AG10803 (cell line): ENCODE data around the gene ZDHHC4.
"Not testable (repeated sequence)": the region's sequence is repeated elsewhere in the genome, so short reads cannot be mapped to it uniquely, and the experiment has no call there.

Source experiments
- DNase-seq: peaks from one replicate; pipeline ENCODE4 v3.0.0; 2010; ENCODE audit warnings: low read depth
- H3K4me3 ChIP-seq: 2 replicates; pipeline ENCODE4 v1.5.1; 2011; ENCODE audit warnings: mild to moderate bottlenecking, low read length, control low read depth
- TF ChIP-seq, protein P1 (sequence below): conservative IDR thresholded peaks from 2 replicates; pipeline ENCODE4 v1.5.1; 2011; ENCODE audit warnings: mild to moderate bottlenecking, low read length, control low read depth, inconsistent platforms

The ZDHHC4 gene

DNA sequence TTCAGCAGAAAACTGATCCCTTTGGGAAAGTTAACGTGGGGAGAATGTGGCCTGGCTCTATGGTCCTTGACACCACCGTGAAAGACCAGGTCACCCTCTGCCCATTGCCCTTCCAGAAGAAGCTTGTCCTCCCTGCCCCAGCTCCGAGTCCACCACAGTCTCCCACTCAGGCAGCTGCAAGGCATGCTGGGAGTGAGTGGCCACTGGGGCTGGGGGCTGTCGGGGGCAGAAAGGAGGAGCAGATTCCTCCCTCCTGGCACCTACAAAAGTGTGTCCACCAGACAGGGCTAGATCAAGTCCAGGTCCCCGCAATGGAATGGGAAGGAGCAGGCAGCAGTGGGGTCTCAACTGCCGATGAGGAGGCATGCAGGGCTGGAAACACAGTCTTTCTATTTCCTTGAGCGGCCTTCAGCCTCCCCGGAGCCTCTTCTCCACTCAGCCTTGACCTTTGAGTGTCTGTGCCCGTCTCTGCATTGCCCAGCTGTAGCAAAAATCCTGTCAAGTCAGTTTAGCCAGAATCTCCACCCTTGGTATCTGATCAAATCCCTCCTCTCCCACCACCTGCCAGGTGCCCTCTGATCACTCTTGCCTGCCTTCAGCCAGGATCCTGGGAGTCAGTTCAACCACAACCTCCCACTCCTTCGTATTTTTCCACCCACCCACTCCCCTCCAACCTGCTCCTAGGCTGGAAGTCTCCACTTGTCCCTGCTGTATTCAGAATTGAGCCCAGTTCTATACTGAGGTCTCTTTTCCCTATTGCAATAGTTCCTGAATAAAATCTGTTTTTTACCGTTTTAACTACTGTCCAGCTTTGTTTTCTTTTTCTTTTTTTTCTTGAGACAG, 53.0 kb downstream of the ZDHHC4 start:
- no peak for DNase-seq
- H3K4me3 ChIP-seq, result no peak overlapping the region
- TF ChIP-seq, protein P1, sequence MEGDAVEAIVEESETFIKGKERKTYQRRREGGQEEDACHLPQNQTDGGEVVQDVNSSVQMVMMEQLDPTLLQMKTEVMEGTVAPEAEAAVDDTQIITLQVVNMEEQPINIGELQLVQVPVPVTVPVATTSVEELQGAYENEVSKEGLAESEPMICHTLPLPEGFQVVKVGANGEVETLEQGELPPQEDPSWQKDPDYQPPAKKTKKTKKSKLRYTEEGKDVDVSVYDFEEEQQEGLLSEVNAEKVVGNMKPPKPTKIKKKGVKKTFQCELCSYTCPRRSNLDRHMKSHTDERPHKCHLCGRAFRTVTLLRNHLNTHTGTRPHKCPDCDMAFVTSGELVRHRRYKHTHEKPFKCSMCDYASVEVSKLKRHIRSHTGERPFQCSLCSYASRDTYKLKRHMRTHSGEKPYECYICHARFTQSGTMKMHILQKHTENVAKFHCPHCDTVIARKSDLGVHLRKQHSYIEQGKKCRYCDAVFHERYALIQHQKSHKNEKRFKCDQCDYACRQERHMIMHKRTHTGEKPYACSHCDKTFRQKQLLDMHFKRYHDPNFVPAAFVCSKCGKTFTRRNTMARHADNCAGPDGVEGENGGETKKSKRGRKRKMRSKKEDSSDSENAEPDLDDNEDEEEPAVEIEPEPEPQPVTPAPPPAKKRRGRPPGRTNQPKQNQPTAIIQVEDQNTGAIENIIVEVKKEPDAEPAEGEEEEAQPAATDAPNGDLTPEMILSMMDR, result no peak

DNA sequence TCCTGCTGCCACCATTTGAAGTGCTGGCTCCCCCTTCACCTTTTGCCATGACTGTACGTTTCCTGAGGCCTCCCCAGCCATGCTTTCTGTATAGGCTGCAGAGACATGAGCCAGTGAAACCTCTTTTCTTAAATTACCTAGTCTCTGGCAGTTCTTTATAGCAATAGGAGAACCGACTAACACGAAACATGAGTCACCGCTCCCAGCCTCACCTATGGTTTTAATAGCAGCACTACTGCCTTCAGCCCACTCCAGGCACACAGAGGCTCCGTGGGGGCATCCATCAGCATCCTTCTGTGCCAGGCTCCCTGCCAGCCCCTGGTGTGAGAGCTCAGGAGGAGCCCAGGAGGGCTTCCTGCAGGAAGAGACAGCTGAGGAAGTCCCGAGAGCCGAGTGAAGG, 54.4 kb downstream of the ZDHHC4 start:
- no peak overlapping the region for H3K4me3 ChIP-seq
- TF ChIP-seq, protein P1, result no peak
- no peak for DNase-seq

DNA sequence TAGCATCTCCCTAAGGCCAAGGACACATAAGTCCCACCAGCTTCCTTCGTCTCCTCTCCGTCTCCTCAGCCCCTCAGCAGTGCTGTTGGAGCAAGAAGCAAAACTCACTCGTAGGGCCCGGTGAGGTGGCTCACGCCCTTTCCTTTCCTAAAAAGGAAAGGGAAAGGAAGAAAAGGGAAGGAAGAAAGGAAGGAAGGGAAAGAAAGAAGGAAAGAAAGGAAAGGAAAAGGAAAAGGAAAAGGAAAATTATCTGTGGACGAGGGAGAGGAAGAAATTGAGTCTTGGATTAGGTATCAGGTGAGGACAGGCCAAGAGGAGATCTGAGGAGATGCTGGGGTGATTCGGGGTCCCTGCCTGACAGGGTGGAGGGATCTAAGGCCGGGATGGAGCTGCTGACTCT, 56.8 kb downstream of the ZDHHC4 start:
- DNase-seq, result no peak
- H3K4me3 ChIP-seq, result no peak overlapping the region
- TF ChIP-seq, protein P1, result no peak

DNA sequence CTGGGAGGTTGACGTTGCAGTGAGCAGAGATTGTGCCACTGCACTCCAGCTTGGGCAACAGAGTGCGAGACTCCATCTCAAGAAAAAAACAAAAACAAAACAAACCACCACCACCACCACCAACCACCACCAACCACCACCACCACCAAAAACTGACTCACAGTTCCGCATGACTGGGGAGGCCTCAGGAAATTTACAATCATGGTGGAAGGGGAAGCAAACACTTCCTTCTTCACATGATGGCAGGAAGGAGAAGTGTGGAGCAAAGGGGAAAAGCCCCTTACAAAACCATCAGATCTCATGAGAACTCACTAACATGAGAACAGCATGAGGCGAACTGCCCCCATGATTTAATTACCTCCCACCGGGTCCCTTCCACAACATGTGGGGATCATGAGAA, 57.7 kb downstream of the ZDHHC4 start:
- DNase-seq, result not testable (repeated sequence)

DNA sequence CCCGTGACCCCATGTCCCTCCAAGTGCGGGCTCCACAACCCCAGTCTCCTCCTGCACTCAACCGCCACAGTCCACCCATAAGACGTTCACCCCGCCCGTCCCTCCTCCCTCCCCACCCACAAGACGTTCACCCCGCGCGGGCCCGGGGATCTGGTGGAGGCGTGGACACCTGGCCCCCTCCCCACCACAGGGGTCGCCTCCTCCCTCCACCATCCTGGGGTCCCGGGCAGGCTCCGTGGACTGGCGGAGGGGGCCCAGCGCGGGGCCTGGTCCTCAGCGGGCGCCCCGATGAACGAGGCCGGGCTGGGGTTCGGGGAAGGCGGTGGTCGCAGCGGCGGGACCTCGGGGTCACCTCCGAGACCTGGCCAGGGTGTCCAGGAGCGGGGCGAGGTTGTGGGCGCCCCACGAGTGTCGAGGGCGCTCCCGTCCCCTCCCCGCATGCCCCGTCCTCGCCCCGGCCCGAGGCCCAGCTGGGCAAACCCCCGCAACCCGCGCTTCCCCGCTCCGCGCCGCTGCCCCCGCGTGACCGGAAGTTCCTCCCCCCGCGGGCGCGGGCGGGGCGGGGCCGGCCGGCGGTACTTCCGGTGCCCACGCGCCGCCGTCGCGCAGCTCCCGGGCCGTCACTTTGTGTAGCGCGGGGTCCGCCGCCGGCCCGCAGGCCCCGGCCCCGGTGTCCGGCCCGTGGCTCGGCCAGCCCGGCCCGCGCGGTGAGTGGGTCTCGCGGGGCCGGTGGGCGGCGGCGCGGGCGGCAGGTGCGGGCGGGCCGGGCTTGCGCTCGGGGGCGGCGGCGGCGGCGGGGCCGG, 59.7 kb downstream of the ZDHHC4 start, which contains the start of gene ZNF316:
Gene ZNF316 (plus strand): TSS at position 578 of the 803 bp plus-strand sequence. CDS start 5,092 bp downstream, outside the sequence.
- H3K4me3 ChIP-seq, result peak within 1 kb of the TSS; percentile 74
- TF ChIP-seq, protein P1, result no peak
- DNase-seq, result peak; percentile 56

More for the DNA sequence above, 57.7 kb downstream of the ZDHHC4 start:
- not testable (repeated sequence) for H3K4me3 ChIP-seq

DNA sequence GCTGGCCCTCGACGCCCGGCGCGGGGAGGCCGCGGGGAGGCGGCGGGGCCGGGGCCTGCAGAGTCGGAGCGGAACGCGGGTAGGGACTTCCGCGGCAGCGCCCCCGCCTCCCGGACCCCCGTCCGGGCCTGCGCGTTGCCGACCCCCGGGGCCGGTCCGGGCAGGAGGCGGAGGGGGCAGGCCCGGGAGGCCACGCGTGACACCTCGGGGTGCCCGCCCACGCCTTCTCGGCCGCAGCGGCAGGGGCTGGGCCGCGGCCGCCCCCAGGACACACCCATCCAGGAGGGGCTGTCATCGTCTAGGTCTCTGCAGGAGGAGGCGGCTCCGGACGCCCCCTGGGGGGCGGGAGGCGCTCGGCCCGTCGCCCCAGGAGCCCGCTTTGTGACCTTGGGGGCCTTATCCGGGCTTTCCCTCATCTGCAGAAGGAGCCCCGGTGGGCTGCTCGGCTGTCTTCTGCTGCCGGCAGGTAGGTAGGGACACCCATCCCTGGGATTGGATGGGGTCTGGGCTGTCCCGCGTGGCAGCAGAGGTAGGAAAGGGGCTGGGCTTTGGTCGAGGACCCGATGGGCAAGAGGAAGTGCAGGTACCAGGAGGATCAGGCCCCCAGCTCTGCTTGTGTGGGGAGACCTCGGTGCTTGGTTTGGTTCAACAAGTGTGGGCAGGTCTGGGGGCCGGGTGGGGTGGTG, 60.4 kb downstream of the ZDHHC4 start:
- H3K4me3 ChIP-seq, result peak overlapping the region; percentile 74
- TF ChIP-seq, protein P1, result peak; percentile 19; the same call in 1 of the 2 replicates
- peak; percentile 6 for DNase-seq
